ENCODE data around the gene UGGT2. TPM values are rescaled to one million over a fixed set of nuclear protein-coding genes. Genes with fewer than 3 reads are reported as not detected.

Gene UGGT2
- total and polyA plus RNA-seq, 9 of the 15 experiments (the other 6 are each of a cell fraction or from before 2014, with no cell fraction given): 3.5 to 24.5 (median 18.3) TPM

- TF ChIP-seq ZNF407 (IDR thresholded peaks at IDR 0.05; ENCODE audit: low read depth): no peak
- no peak for TF ChIP-seq MEF2A (IDR thresholded peaks at IDR 0.05; ENCODE audit: control insufficient read depth, low read depth, low read length)
- no peak for TF ChIP-seq DDX20 (tag; IDR thresholded peaks at IDR 0.05; ENCODE audit: low read depth)
- TF ChIP-seq ZNF354B (CRISPR knock-in tag; IDR thresholded peaks at IDR 0.05): no peak
- no peak for TF ChIP-seq TEAD4 (IDR thresholded peaks at IDR 0.05; ENCODE audit: low read length)
- TF ChIP-seq TEAD4 (CRISPR knock-in tag; IDR thresholded peaks at IDR 0.05; ENCODE audit: borderline replicate concordance): no peak
- TF ChIP-seq ZNF780A (CRISPR knock-in tag; IDR thresholded peaks at IDR 0.05): no peak
- TF ChIP-seq ID3 (CRISPR knock-in tag; IDR thresholded peaks at IDR 0.05): no peak
- TF ChIP-seq ID3 (tag; IDR thresholded peaks at IDR 0.05): no peak
- no peak for TF ChIP-seq MXI1 (IDR thresholded peaks at IDR 0.05; ENCODE audit: low read depth, low read length)
These were observed 256.2 kb downstream of the UGGT2 start (continued) for GRCh38 chr13:95797016-95797415.
